Stimulated activated CD8-positive, alpha-beta memory T cell treated with anti-CD3 and anti-CD28 coated beads, Interleukin-15, amount 100 ng/mL, for 1 hour (primary cell): ENCODE data around the gene UROD.

Source experiments
- DNase-seq: peaks from one replicate; pipeline ENCODE4 v3.0.0-alpha.2; 2020; ENCODE audit warnings: low read depth

UROD gene

GRCh38 chr1:45008516-45008915 lies 3.5 kb upstream of the UROD start:
- DNase-seq: no peak

- DNase-seq: no peak
These were observed 2.7 kb upstream of the UROD start for GRCh38 chr1:45009296-45009865.

- no peak for DNase-seq
These were observed 1.8 kb upstream of the UROD start for GRCh38 chr1:45009956-45010854.

- DNase-seq: peak; percentile 44
These were observed 921 bp upstream of the UROD start, which contains the start of gene HECTD3 for GRCh38 chr1:45010855-45011811. Gene HECTD3, minus strand, starts transcription at chr1:45011324. Its CDS starts 67 bp downstream, at chr1:45011257.

GRCh38 chr1:45012639-45013278 lies 705 bp downstream of the UROD start:
- no peak for DNase-seq

- no peak for DNase-seq
These were observed 1.6 kb downstream of the UROD start for GRCh38 chr1:45013551-45014209.

- DNase-seq: peak; percentile 72
These were observed 2.4 kb downstream of the UROD start for GRCh38 chr1:45014321-45015028.

- DNase-seq: no peak
These were observed 3.6 kb downstream of the UROD start for GRCh38 chr1:45015683-45016082.

GRCh38 chr1:45016090-45016697 lies 4.1 kb downstream of the UROD start:
- no peak for DNase-seq

GRCh38 chr1:45016767-45017166 lies 4.7 kb downstream of the UROD start:
- no peak for DNase-seq

- peak; percentile 40 for DNase-seq
These were observed 6.7 kb downstream of the UROD start for GRCh38 chr1:45018599-45019230.

GRCh38 chr1:45023663-45024062 lies 11.6 kb downstream of the UROD start:
- no peak for DNase-seq

- no peak for DNase-seq
These were observed 14.4 kb downstream of the UROD start for GRCh38 chr1:45026446-45026845.

- no peak for DNase-seq
These were observed 20.8 kb downstream of the UROD start for GRCh38 chr1:45032837-45033236.

- no peak for DNase-seq
These were observed 21.3 kb downstream of the UROD start for GRCh38 chr1:45033356-45033755.

GRCh38 chr1:45035631-45036301 lies 23.7 kb downstream of the UROD start:
- DNase-seq: no peak

- no peak for DNase-seq
These were observed 25.4 kb downstream of the UROD start for GRCh38 chr1:45037456-45037855.

- DNase-seq: no peak
These were observed 26.2 kb downstream of the UROD start for GRCh38 chr1:45038240-45038639.
